Neural progenitor cell (in vitro differentiated cells): Measurements from ENCODE around the gene SPAG9. TPM values are rescaled to one million over a fixed set of nuclear protein-coding genes. Genes with fewer than 3 reads are reported as not detected.

Experiments
- DNase-seq: peaks from one replicate; pipeline ENCODE4 v3.0.0-alpha.2; 2016; ENCODE audit warnings: low spot score
- H2AFZ ChIP-seq: fragments of 200-600 bp; sonication (generic); replicated peaks from 2 replicates; pipeline ENCODE4 v1.6.1; 2016; ENCODE audit warnings: antibody characterized with exemption
- H3F3A ChIP-seq: fragments of 200-600 bp; sonication (generic); 2 replicates; pipeline ENCODE4 v1.6.1; 2016; ENCODE audit warnings: antibody characterized with exemption, low read depth
- H3K27ac ChIP-seq: fragments of 200-600 bp; sonication (generic); 2 replicates; pipeline ENCODE4 v1.5.1; 2016; ENCODE audit warnings: mild to moderate bottlenecking
- H3K27me3 ChIP-seq: fragments of 200-600 bp; sonication (generic); 2 replicates; pipeline ENCODE4 v1.6.1; 2016; ENCODE audit warnings: mild to moderate bottlenecking, moderate library complexity
- H3K36me3 ChIP-seq: fragments of 200-600 bp; sonication (generic); 2 replicates; pipeline ENCODE4 v1.5.1; 2016
- H3K4me1 ChIP-seq: fragments of 200-600 bp; sonication (generic); 2 replicates; pipeline ENCODE4 v1.6.1; 2016; ENCODE audit warnings: mixed run types
- H3K4me2 ChIP-seq: fragments of 200-600 bp; sonication (generic); 2 replicates; pipeline ENCODE4 v1.6.1; 2016
- H3K4me3 ChIP-seq: fragments of 200-600 bp; sonication (generic); 2 replicates; pipeline ENCODE4 v1.5.1; 2016
- H3K79me2 ChIP-seq: fragments of 200-600 bp; sonication (generic); 2 replicates; pipeline ENCODE4 v1.6.1; 2016; ENCODE audit warnings: low read depth
- H3K9ac ChIP-seq: fragments of 200-600 bp; sonication (generic); 2 replicates; pipeline ENCODE4 v1.6.1; 2016
- H3K9me3 ChIP-seq: fragments of 200-600 bp; sonication (generic); 2 replicates; pipeline ENCODE4 v1.5.1; 2016; ENCODE audit warnings: low read depth
- H4K20me1 ChIP-seq: fragments of 200-600 bp; sonication (generic); 2 replicates; pipeline ENCODE4 v1.6.1; 2016; ENCODE audit warnings: low read depth
- H3K27ac Mint-ChIP-seq: 3 replicates; pipeline ENCODE4 v1.8.0; 2021; ENCODE audit warnings: mixed read lengths
- H3K27me3 Mint-ChIP-seq: 2 replicates; pipeline ENCODE4 v1.8.0; 2022; ENCODE audit warnings: low read depth, mild to moderate bottlenecking, inconsistent platforms, moderate library complexity, mixed read lengths; ENCODE audit not compliant: insufficient read depth
- H3K36me3 Mint-ChIP-seq: 3 replicates; pipeline ENCODE4 v1.8.0; 2021; ENCODE audit warnings: mixed read lengths
- H3K4me1 Mint-ChIP-seq: 3 replicates; pipeline ENCODE4 v1.8.0; 2021; ENCODE audit warnings: mixed read lengths
- H3K4me3 Mint-ChIP-seq: 3 replicates; pipeline ENCODE4 v1.8.0; 2021; ENCODE audit warnings: mild to moderate bottlenecking, moderate library complexity, mixed read lengths
- H3K9me3 Mint-ChIP-seq: 3 replicates; pipeline ENCODE4 v1.8.0; 2020; ENCODE audit warnings: mixed read lengths
- EZH2 ChIP-seq: fragments of 200-600 bp; sonication (generic); IDR thresholded peaks from 2 replicates; pipeline ENCODE4 v1.6.1; 2017; ENCODE audit warnings: antibody characterized with exemption, mild to moderate bottlenecking, moderate library complexity
- EZH2phosphoT487 ChIP-seq: fragments of 200-600 bp; sonication (generic); IDR thresholded peaks from 2 replicates; pipeline ENCODE4 v1.6.1; 2017; ENCODE audit warnings: antibody characterized with exemption
- total RNA-seq: library from RNA; depleted of rRNA; stranded (reverse); fragments of >200 nt; gene quantifications from 2 replicates; pipeline ENCODE4 v1.2.3, GENCODE V29; 2015; ENCODE audit warnings: low replicate concordance
- TF ChIP-seq, protein P1 (sequence below): fragments of 200-600 bp; sonication (generic); IDR thresholded peaks from 2 replicates; pipeline ENCODE4 v1.5.1; 2017; ENCODE audit warnings: antibody characterized with exemption, mild to moderate bottlenecking

Gene SPAG9
- total RNA-seq, 1 donor from 2014 or later, result 99.5 TPM

DNA sequence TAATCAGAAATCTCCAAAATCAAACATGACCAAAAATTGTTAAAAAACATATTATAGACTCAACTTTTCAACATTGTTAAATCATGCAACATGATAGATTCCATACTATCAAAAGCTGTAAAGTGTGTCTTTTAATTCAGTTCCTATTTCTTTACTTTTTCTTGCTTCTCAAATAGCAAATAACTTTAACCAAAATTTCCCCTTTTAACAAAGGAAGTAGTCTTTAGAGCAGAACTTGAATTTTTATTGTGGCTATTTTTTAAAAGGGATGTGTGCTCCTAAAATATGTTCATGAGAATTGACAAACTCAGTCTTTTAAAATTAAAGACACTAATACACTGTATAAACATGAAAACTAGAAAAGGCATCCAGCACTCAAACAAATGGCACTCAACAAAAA, 49.1 kb downstream of the SPAG9 start:
- no peak overlapping the region for H3K9ac ChIP-seq
- no peaks in the 10 kb centered on the region for H3K4me1 Mint-ChIP-seq
- peaks cover 4% of the 10 kb centered on the region for H3F3A ChIP-seq
- H4K20me1 ChIP-seq, result peaks cover 5% of the 10 kb centered on the region
- peaks cover 7% of the 10 kb centered on the region for H3K36me3 Mint-ChIP-seq
- no peak overlapping the region for H3K4me3 ChIP-seq
- H2AFZ ChIP-seq, result no peak overlapping the region
- H3K27me3 ChIP-seq, result no peaks in the 10 kb centered on the region
- H3K27ac ChIP-seq, result no peak overlapping the region
- H3K27ac Mint-ChIP-seq, result no peak overlapping the region
- H3K9me3 ChIP-seq, result no peaks in the 10 kb centered on the region
- no peak overlapping the region for H3K4me3 Mint-ChIP-seq
- peaks cover 11% of the 10 kb centered on the region for H3K79me2 ChIP-seq
- H3K9me3 Mint-ChIP-seq, result no peaks in the 10 kb centered on the region
- no peaks in the 10 kb centered on the region for H3K4me1 ChIP-seq
- TF ChIP-seq EZH2phosphoT487 (no peak), EZH2 (no peak)
- TF ChIP-seq, protein P1, sequence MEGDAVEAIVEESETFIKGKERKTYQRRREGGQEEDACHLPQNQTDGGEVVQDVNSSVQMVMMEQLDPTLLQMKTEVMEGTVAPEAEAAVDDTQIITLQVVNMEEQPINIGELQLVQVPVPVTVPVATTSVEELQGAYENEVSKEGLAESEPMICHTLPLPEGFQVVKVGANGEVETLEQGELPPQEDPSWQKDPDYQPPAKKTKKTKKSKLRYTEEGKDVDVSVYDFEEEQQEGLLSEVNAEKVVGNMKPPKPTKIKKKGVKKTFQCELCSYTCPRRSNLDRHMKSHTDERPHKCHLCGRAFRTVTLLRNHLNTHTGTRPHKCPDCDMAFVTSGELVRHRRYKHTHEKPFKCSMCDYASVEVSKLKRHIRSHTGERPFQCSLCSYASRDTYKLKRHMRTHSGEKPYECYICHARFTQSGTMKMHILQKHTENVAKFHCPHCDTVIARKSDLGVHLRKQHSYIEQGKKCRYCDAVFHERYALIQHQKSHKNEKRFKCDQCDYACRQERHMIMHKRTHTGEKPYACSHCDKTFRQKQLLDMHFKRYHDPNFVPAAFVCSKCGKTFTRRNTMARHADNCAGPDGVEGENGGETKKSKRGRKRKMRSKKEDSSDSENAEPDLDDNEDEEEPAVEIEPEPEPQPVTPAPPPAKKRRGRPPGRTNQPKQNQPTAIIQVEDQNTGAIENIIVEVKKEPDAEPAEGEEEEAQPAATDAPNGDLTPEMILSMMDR, result no peak
- H3K27me3 Mint-ChIP-seq, result no peaks in the 10 kb centered on the region
- H3K36me3 ChIP-seq, result no peaks in the 10 kb centered on the region
- no peak for DNase-seq
- H3K4me2 ChIP-seq, result no peak overlapping the region

DNA sequence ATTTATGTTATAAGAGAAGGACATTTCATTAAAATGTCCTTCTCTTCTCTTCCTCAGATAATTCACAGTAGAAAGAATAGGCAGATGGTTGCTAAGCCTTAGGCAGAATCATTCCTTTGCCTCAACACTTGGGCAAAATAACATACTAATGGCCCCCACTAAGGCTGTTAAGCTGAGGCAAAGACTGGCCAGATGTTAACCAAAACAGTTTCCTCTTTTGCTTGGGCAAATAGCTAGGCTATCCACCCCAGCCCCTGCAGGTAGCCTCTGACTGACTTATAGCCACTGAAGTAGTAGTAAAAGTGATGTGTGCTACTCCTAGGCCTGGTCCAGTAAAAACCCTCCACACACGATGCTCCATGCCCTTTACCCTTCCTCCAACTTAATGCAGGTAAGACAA, 55.2 kb downstream of the SPAG9 start:
- Histone ChIP-seq H2AFZ (no peak overlapping the region), H4K20me1 (peaks cover 5% of the 10 kb centered on the region), H3K27me3 (no peaks in the 10 kb centered on the region), H3K4me1 (no peaks in the 10 kb centered on the region), H3K79me2 (peaks cover 40% of the 10 kb centered on the region), H3K4me3 (no peak overlapping the region), H3F3A (peaks cover 4% of the 10 kb centered on the region), H3K36me3 (no peaks in the 10 kb centered on the region), H3K9me3 (no peaks in the 10 kb centered on the region), H3K27ac (no peak overlapping the region), H3K4me2 (no peak overlapping the region), H3K9ac (no peak overlapping the region)
- H3K27ac Mint-ChIP-seq, result no peak overlapping the region
- H3K9me3 Mint-ChIP-seq, result no peaks in the 10 kb centered on the region
- no peaks in the 10 kb centered on the region for H3K4me1 Mint-ChIP-seq
- no peaks in the 10 kb centered on the region for H3K36me3 Mint-ChIP-seq
- TF ChIP-seq EZH2phosphoT487, result no peak
- no peak for DNase-seq
- H3K27me3 Mint-ChIP-seq, result no peaks in the 10 kb centered on the region
- no peak overlapping the region for H3K4me3 Mint-ChIP-seq

DNA sequence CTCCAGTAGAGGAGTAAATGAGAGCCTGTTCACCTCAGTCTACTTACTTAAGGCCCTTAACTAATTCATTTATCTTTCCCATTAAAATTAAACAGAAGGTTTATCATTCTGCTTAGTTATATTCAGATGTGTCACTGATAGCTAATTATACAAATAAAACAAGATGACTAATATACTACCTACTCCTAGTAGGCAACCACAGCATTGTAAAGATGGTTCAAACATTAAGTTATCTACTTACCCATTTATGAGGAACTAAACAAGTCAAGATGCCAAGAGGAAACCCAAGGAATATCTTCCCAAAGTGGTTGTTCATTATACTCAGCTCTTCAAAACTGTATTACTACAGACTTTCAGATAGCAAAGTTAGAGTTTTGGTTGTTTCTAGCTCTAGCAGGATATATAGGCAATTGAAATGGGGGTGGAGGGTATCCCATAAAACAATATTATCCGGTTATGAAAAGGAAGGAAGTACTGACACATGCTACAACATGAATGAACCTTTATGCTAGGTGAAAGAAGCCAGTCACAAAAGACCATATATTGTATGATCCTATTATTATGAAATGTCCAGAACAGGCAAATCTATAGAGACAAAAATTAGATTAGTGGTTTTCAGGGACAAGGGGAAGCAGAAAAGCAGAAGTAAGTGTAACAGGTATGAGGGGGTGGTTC, 56.5 kb downstream of the SPAG9 start:
- no peak overlapping the region for H3K4me3 ChIP-seq
- H3K4me1 ChIP-seq, result no peaks in the 10 kb centered on the region
- Mint-ChIP-seq H3K9me3 (no peaks in the 10 kb centered on the region), H3K4me3 (no peak overlapping the region), H3K27me3 (no peaks in the 10 kb centered on the region), H3K36me3 (no peaks in the 10 kb centered on the region), H3K4me1 (peaks cover 3% of the 10 kb centered on the region), H3K27ac (no peak overlapping the region)
- H3K27me3 ChIP-seq, result no peaks in the 10 kb centered on the region
- no peak overlapping the region for H3K9ac ChIP-seq
- H3K36me3 ChIP-seq, result no peaks in the 10 kb centered on the region
- DNase-seq, result no peak
- H2AFZ ChIP-seq, result no peak overlapping the region
- no peak overlapping the region for H3K27ac ChIP-seq
- no peak overlapping the region for H3K4me2 ChIP-seq
- peaks cover 4% of the 10 kb centered on the region for H3F3A ChIP-seq
- no peaks in the 10 kb centered on the region for H4K20me1 ChIP-seq
- no peaks in the 10 kb centered on the region for H3K9me3 ChIP-seq
- TF ChIP-seq EZH2phosphoT487 (no peak), EZH2 (no peak)
- TF ChIP-seq, protein P1, result no peak
- H3K79me2 ChIP-seq, result peaks cover 40% of the 10 kb centered on the region

DNA sequence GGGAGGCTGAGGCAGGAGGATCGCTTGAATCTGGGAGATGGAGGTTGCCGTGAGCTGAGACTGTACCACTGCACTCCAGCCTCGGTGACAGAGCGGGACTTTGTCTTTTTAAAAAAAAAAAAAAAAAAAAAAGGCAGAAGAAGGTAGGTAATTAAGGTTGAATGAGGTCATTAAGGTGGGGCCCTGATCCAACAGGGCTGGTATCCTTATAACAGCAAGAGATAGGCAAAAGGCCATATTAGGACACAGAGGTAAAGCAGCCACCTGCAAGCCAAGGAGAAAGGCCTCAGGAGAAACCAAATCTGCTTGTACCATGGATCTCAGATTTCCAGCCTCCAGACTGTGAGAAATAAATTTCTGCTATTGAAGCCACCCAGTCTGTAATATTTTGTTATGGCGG, 60.3 kb downstream of the SPAG9 start:
- Histone ChIP-seq H3K36me3 (no peaks in the 10 kb centered on the region), H3K9me3 (no peaks in the 10 kb centered on the region), H3K27ac (no peak overlapping the region), H3F3A (peaks cover 15% of the 10 kb centered on the region), H2AFZ (no peak overlapping the region), H4K20me1 (no peaks in the 10 kb centered on the region), H3K4me1 (peaks cover 19% of the 10 kb centered on the region), H3K9ac (no peak overlapping the region), H3K27me3 (no peaks in the 10 kb centered on the region), H3K4me2 (no peak overlapping the region), H3K79me2 (peaks cover 54% of the 10 kb centered on the region), H3K4me3 (no peak overlapping the region)
- H3K4me3 Mint-ChIP-seq, result no peak overlapping the region
- no peak for TF ChIP-seq EZH2phosphoT487
- TF ChIP-seq EZH2, result no peak
- TF ChIP-seq, protein P1, result no peak
- no peak overlapping the region for H3K27ac Mint-ChIP-seq
- no peaks in the 10 kb centered on the region for H3K27me3 Mint-ChIP-seq
- H3K9me3 Mint-ChIP-seq, result no peaks in the 10 kb centered on the region
- peaks cover 15% of the 10 kb centered on the region for H3K4me1 Mint-ChIP-seq
- DNase-seq, result no peak
- H3K36me3 Mint-ChIP-seq, result no peaks in the 10 kb centered on the region
